H1 (cell line): Measurements from ENCODE around the gene KIF26B. TPM values are rescaled to one million over a fixed set of nuclear protein-coding genes. Genes with fewer than 3 reads are reported as not detected.

Experiments used
- CHD7 ChIP-seq: fragments of 300-600 bp; sonication (generic); IDR thresholded peaks from 2 replicates; pipeline ENCODE4 v1.7.1; 2012; ENCODE audit warnings: low read length, moderate library complexity, mild to moderate bottlenecking, inconsistent platforms; ENCODE audit not compliant: insufficient replicate concordance
- KDM1A ChIP-seq: fragments of 200-600, 300-600 bp; sonication (generic); IDR thresholded peaks from 2 replicates; pipeline ENCODE4 v1.7.1; 2016; ENCODE audit warnings: mild to moderate bottlenecking, low read length, borderline replicate concordance
- KDM4A ChIP-seq: IDR thresholded peaks from one replicate; pipeline ENCODE4 v1.7.1; 2012; ENCODE audit warnings: low read depth, mild to moderate bottlenecking, moderate library complexity, low read length, inconsistent platforms; ENCODE audit not compliant: severe bottlenecking
- RBBP5 ChIP-seq: IDR thresholded peaks from 2 replicates; pipeline ENCODE4 v1.7.1; 2012; ENCODE audit warnings: low read depth, mild to moderate bottlenecking, inconsistent platforms, low read length, moderate library complexity, borderline replicate concordance
- SP4 ChIP-seq: IDR thresholded peaks from 2 replicates; pipeline ENCODE4 v1.6.1; 2012; ENCODE audit warnings: low read length, inconsistent platforms
- polyA plus RNA-seq, 7 experiments: library from polyadenylated mRNA; depleted of rRNA in 3 of 7; stranded (reverse) in 5 of 7; unstranded in 2 of 7; fragments of >200 nt in 5 of 7; fragments of 200-250 nt in 2 of 7; gene quantifications; 1 replicate in 5 of 7; 2 replicates in 1 of 7; 4 replicates in 1 of 7; pipeline versions ENCODE4 v1.2.1 to v1.2.3, GENCODE V29; 2011 to 2013; ENCODE audit warnings: missing spikeins in 2 of 7, mixed read lengths in 2 of 7
- total RNA-seq: library from RNA; stranded (reverse); fragmentation: NEBNext Ultra II Directional; extraction: Animal tissue kit (Norgen Biotek cat#: 25700); gene quantifications from 2 replicates; pipeline ENCODE4 v1.2.1, GENCODE V29; 2021

The KIF26B gene
- total and polyA plus RNA-seq, 2 of the 8 experiments (the other 6 are each of a cell fraction or from before 2014, with no cell fraction given): 0.06 to 0.28 TPM

- TF ChIP-seq KDM4A: no peak
- TF ChIP-seq KDM1A: no peak
- TF ChIP-seq CHD7: no peak
- TF ChIP-seq RBBP5: no peak
- TF ChIP-seq SP4: no peak
These were observed 206.3 kb downstream of the KIF26B start (continued) for GRCh38 chr1:245361065-245361464.
